Endothelial cell of umbilical vein (primary cell): ENCODE measurements around the gene MBNL2.

ENCODE experiments used
- CTCF ChIP-seq, 2 donors: IDR thresholded peaks; 1 replicate in 1 of 2; 2 replicates in 1 of 2; pipeline ENCODE4 v1.5.1; 2011; ENCODE audit warnings: low read length in 2 of 2, mild to moderate bottlenecking in 2 of 2, moderate library complexity in 2 of 2, control low read depth in 1 of 2, inconsistent platforms in 1 of 2, low read depth in 1 of 2; ENCODE audit not compliant: insufficient read depth in 1 of 2; ENCODE audit errors: extremely low read depth in 1 of 2
- EZH2 ChIP-seq: IDR thresholded peaks from 2 replicates; pipeline ENCODE4 v1.6.1; 2012; ENCODE audit warnings: borderline replicate concordance, low read depth, mild to moderate bottlenecking, moderate library complexity, low read length, inconsistent platforms; ENCODE audit not compliant: severe bottlenecking

GRCh38 chr13:97324115-97324514, 102.0 kb downstream of the MBNL2 start:
- TF ChIP-seq CTCF (IDR thresholded peaks at IDR 0.05; ENCODE audit: extremely low read depth in 1 of 2, insufficient read depth in 1 of 2, low read depth in 1 of 2, low read length in 2 of 2) = no peak
- TF ChIP-seq EZH2 = no peak
